Fibroblast of villous mesenchyme (primary cell): ENCODE measurements around the gene HBP1. TPM values are rescaled to one million over a fixed set of nuclear protein-coding genes. Genes with fewer than 3 reads are reported as not detected.

ENCODE experiments used
- DNase-seq: peaks from one replicate; pipeline ENCODE4 v3.0.0-alpha.2; 2010; ENCODE audit warnings: low read depth
- H3K4me3 ChIP-seq: 2 replicates; pipeline ENCODE4 v1.5.1; 2011; ENCODE audit warnings: low read depth, mild to moderate bottlenecking, low read length
- CTCF ChIP-seq: IDR thresholded peaks from 2 replicates; pipeline ENCODE4 v1.5.1; 2012; ENCODE audit warnings: low read depth, mild to moderate bottlenecking, low read length; ENCODE audit not compliant: insufficient read depth
- total RNA-seq: library from RNA; depleted of rRNA; stranded (reverse); fragments of >200 nt; gene quantifications from 2 replicates; pipeline ENCODE4 v1.2.3, GENCODE V29; 2012

The HBP1 gene
- total RNA-seq, 1 donor = 66.9 TPM

GRCh38 chr7:107201795-107202450 is 33.1 kb downstream of the HBP1 start:
- H3K4me3 ChIP-seq = no peak overlapping the region
- DNase-seq = peak; percentile 21
- peak; percentile 41 for TF ChIP-seq CTCF

GRCh38 chr7:107203607-107204006 is 34.8 kb downstream of the HBP1 start:
- TF ChIP-seq CTCF = no peak
- no peak overlapping the region for H3K4me3 ChIP-seq
- DNase-seq = no peak

DNA sequence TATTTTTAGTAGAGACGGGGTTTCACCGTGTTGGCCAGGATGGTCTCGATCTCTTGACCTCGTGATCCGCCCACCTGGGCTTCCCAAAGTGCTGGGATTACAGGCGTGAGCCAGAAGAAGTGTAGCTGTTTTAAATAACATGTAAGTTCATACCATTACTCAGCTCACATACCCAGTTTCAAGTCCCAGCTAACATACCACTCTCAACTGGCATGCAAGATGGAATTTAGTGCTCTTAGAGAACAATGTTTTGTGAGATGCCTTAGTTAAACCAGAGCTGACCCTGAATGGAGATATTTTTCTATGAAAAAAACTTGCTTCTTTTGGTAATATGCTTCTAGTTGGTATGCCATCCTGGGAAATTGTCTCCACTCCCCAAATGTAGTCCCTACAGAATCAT is 37.3 kb downstream of the HBP1 start:
- no peak for DNase-seq
- no peak for TF ChIP-seq CTCF

DNA sequence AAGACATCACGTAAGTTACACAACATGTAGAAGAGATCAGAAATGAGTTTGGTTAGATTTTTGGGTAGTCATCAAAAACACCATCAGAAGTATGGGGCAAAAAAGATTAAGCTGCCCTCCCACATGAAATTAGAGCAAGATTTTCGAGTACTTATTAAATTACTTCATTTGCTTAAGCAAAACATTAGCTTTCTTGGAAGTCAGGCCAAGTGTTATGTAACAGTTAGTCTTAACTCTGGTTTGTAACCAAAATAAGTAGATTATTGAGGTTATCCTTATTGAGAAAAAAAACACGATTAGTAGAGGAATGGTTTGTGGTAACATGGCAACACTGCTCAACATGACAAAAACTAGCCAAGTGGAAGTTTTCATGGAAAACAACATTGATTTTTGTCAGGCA is 37.9 kb downstream of the HBP1 start:
- no peak for TF ChIP-seq CTCF
- H3K4me3 ChIP-seq = no peak overlapping the region
- peak; percentile 37 for DNase-seq

More for the DNA sequence above, 37.3 kb downstream of the HBP1 start:
- no peak overlapping the region for H3K4me3 ChIP-seq

DNA sequence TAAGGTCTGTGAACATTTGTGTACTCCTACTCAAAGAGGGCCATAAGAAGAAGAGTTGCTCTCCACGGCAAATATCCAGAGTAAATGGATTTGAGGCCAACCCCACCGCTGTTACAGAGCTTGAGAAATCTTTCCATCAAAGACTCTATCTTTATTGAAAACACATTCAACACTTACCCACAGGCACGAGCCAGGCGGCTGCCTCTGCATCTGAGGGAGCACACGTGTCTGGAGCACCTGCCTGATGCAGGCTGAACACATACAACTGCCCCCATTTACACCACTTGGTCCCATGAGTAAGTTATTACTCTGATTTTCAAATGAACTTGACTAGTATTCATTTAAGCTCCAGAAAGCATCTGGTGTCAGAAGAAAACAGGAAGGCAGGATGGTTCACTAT is 38.7 kb downstream of the HBP1 start:
- TF ChIP-seq CTCF = no peak
- no peak for DNase-seq
- H3K4me3 ChIP-seq = no peak overlapping the region

- peak; percentile 61 for DNase-seq
- no peak overlapping the region for H3K4me3 ChIP-seq
- TF ChIP-seq CTCF = no peak
These were observed 39.3 kb downstream of the HBP1 start for GRCh38 chr7:107208024-107208521.

DNA sequence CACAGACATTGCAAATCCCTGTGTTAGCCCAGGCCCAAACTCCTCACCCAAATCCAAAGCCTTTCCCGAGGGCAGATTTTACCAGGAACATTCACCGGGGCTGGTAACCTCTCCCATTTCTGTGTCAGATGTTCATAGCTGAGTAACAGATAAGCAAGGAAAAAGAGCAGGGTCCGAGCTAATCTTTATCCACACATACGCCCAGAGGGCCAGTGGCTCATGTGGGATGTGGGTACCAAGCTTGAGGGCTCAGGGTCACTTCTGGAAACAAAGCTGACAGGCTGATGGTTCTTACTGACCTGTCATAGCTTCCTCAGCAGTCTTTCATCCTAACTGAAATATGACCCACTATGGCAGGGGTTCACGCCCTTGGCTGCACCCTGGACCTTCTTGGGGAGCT is 39.8 kb downstream of the HBP1 start:
- no peak for DNase-seq
- no peak overlapping the region for H3K4me3 ChIP-seq
- no peak for TF ChIP-seq CTCF
